SU-DHL-6 (cell line): ENCODE results near the gene AKT1.

Source experiments
- H2AFZ ChIP-seq: fragments of 200-600 bp; sonication (generic); 2 replicates; pipeline ENCODE4 v1.6.1; 2014; ENCODE audit warnings: low read depth, mild to moderate bottlenecking, moderate library complexity, mixed read lengths, antibody characterized with exemption, low read length; ENCODE audit not compliant: severe bottlenecking
- H3F3A ChIP-seq: fragments of 200-600 bp; shearing (Covaris generic); 2 replicates; pipeline ENCODE4 v1.6.0; 2016; ENCODE audit warnings: antibody characterized with exemption, mild to moderate bottlenecking; ENCODE audit not compliant: insufficient read depth
- H3K27ac ChIP-seq: fragments of 200-600 bp; sonication (generic); 2 replicates; pipeline ENCODE4 v1.5.1; 2016; ENCODE audit warnings: low read depth, mild to moderate bottlenecking, low read length, moderate library complexity, mixed read lengths
- H3K27me3 ChIP-seq: fragments of 200-600 bp; sonication (generic), shearing (Covaris generic); 2 replicates; pipeline ENCODE4 v1.6.0; 2014; ENCODE audit warnings: mild to moderate bottlenecking, low read length
- H3K36me3 ChIP-seq: fragments of 200-600 bp; sonication (generic); 2 replicates; pipeline ENCODE4 v1.6.1; 2014; ENCODE audit warnings: mild to moderate bottlenecking, low read length, mixed read lengths
- H3K4me2 ChIP-seq: fragments of 300-600, 200-600 bp; shearing (Covaris generic), sonication (generic); 2 replicates; pipeline ENCODE4 v1.6.0; 2014; ENCODE audit warnings: low read length, low read depth, mild to moderate bottlenecking; ENCODE audit not compliant: poor library complexity, severe bottlenecking
- H3K4me3 ChIP-seq: fragments of 200-600 bp; sonication (generic); 2 replicates; pipeline ENCODE4 v1.5.1; 2014; ENCODE audit warnings: antibody characterized with exemption, low read length, mild to moderate bottlenecking, mixed read lengths; ENCODE audit not compliant: insufficient read depth, poor library complexity, severe bottlenecking
- H3K79me2 ChIP-seq: fragments of 200-600 bp; sonication (generic); 2 replicates; pipeline ENCODE4 v1.6.1; 2014; ENCODE audit warnings: mild to moderate bottlenecking, low read length, moderate library complexity; ENCODE audit not compliant: insufficient read depth
- H3K9ac ChIP-seq: fragments of 200-600 bp; sonication (generic); 2 replicates; pipeline ENCODE4 v1.7.0; 2014; ENCODE audit warnings: mild to moderate bottlenecking, low read length
- H3K9me2 ChIP-seq: fragments of 200-600 bp; sonication (generic); replicated peaks from 2 replicates; pipeline ENCODE4 v1.6.1; 2014; ENCODE audit warnings: low read length; ENCODE audit not compliant: insufficient read depth
- H3K9me3 ChIP-seq: fragments of 200-600 bp; sonication (generic); 2 replicates; pipeline ENCODE4 v1.6.1; 2014; ENCODE audit warnings: low read length, mixed read lengths; ENCODE audit not compliant: insufficient read depth
- H4K20me1 ChIP-seq: fragments of 200-600 bp; sonication (generic); 2 replicates; pipeline ENCODE4 v1.6.1; 2014; ENCODE audit warnings: low read depth, mild to moderate bottlenecking, antibody characterized with exemption, low read length, moderate library complexity, mixed read lengths
- CTCF ChIP-seq: fragments of 200-600 bp; sonication (generic); IDR thresholded peaks from one replicate; pipeline ENCODE4 v1.5.1; 2017; ENCODE audit warnings: antibody characterized with exemption, mild to moderate bottlenecking, low read length, moderate library complexity; ENCODE audit not compliant: insufficient read depth, poor library complexity, severe bottlenecking
- EZH2phosphoT487 ChIP-seq: fragments of 200-600 bp; sonication (generic), shearing (Covaris generic); conservative IDR thresholded peaks from 2 replicates; pipeline ENCODE4 v1.6.1; 2018; ENCODE audit warnings: mild to moderate bottlenecking, antibody characterized with exemption, low read length, moderate library complexity, mixed read lengths

AKT1 gene

GRCh38 chr14:104787736-104788135 is 7.8 kb downstream of the AKT1 start:
- no peaks in the 10 kb centered on the region for H3K27me3 ChIP-seq
- no peak overlapping the region for H2AFZ ChIP-seq
- H3K36me3 ChIP-seq: no peaks in the 10 kb centered on the region
- H3K27ac ChIP-seq: no peak overlapping the region
- TF ChIP-seq CTCF: no peak
- TF ChIP-seq EZH2phosphoT487: no peak
- no peak overlapping the region for H3K9ac ChIP-seq
- no peaks in the 10 kb centered on the region; the same call in 1 of the 2 replicates for H3K79me2 ChIP-seq
- H3F3A ChIP-seq: no peaks in the 10 kb centered on the region
- no peak overlapping the region for H3K4me3 ChIP-seq
- H3K4me2 ChIP-seq: no peak overlapping the region
- no peaks in the 10 kb centered on the region for H4K20me1 ChIP-seq
- no peaks in the 10 kb centered on the region for H3K9me2 ChIP-seq
- no peaks in the 10 kb centered on the region for H3K9me3 ChIP-seq

- Histone ChIP-seq H3K9me2 (no peaks in the 10 kb centered on the region), H3F3A (no peaks in the 10 kb centered on the region), H3K27me3 (no peaks in the 10 kb centered on the region), H3K9ac (no peak overlapping the region), H3K79me2 (no peaks in the 10 kb centered on the region; the same call in 1 of the 2 replicates), H3K4me3 (no peak overlapping the region), H3K4me2 (no peak overlapping the region), H2AFZ (no peak overlapping the region), H4K20me1 (no peaks in the 10 kb centered on the region), H3K36me3 (no peaks in the 10 kb centered on the region), H3K9me3 (no peaks in the 10 kb centered on the region), H3K27ac (no peak overlapping the region)
- TF ChIP-seq EZH2phosphoT487: no peak
- TF ChIP-seq CTCF: no peak
Observed at GRCh38 chr14:104786726-104787675, 8.5 kb downstream of the AKT1 start.

- Histone ChIP-seq H3K36me3 (no peaks in the 10 kb centered on the region), H3K4me2 (no peak overlapping the region)
Observed at GRCh38 chr14:104786091-104786586, 9.4 kb downstream of the AKT1 start.

More at GRCh38 chr14:104786091-104786586, 9.4 kb downstream of the AKT1 start:
- Histone ChIP-seq H3K9me3 (no peaks in the 10 kb centered on the region), H3K27ac (no peak overlapping the region), H2AFZ (no peak overlapping the region), H3K9ac (no peak overlapping the region), H3K27me3 (no peaks in the 10 kb centered on the region), H4K20me1 (no peaks in the 10 kb centered on the region), H3K79me2 (no peaks in the 10 kb centered on the region; the same call in 1 of the 2 replicates), H3K9me2 (no peaks in the 10 kb centered on the region), H3F3A (no peaks in the 10 kb centered on the region), H3K4me3 (no peak overlapping the region)
- TF ChIP-seq CTCF: no peak
- TF ChIP-seq EZH2phosphoT487: no peak
